Epithelial cell of esophagus (primary cell): ENCODE measurements around the gene PDP2.
"Not testable (repeated sequence)": the region's sequence is repeated elsewhere in the genome, so short reads cannot be mapped to it uniquely, and the experiment has no call there.

Experiments used
- DNase-seq: peaks from one replicate; pipeline ENCODE4 v3.0.0; 2010; ENCODE audit warnings: low read depth
- H3K4me3 ChIP-seq: 2 replicates; pipeline ENCODE4 v1.5.1; 2011; ENCODE audit warnings: mild to moderate bottlenecking, low read length, control low read depth
- TF ChIP-seq, protein P1 (sequence below): IDR thresholded peaks from 2 replicates; pipeline ENCODE4 v1.5.1; 2011; ENCODE audit warnings: low read depth, mild to moderate bottlenecking, low read length, control low read depth, inconsistent platforms; ENCODE audit not compliant: insufficient read depth; ENCODE audit errors: missing control alignments

The PDP2 gene

GRCh38 chr16:66934138-66934838 lies 54.0 kb downstream of the PDP2 start, which contains the start of gene CIAO2B:
TSS of gene CIAO2B (minus strand) at chr16:66934402. CDS start at chr16:66934364, 38 bp downstream.
- peak; percentile 85 for DNase-seq
- TF ChIP-seq, protein P1, sequence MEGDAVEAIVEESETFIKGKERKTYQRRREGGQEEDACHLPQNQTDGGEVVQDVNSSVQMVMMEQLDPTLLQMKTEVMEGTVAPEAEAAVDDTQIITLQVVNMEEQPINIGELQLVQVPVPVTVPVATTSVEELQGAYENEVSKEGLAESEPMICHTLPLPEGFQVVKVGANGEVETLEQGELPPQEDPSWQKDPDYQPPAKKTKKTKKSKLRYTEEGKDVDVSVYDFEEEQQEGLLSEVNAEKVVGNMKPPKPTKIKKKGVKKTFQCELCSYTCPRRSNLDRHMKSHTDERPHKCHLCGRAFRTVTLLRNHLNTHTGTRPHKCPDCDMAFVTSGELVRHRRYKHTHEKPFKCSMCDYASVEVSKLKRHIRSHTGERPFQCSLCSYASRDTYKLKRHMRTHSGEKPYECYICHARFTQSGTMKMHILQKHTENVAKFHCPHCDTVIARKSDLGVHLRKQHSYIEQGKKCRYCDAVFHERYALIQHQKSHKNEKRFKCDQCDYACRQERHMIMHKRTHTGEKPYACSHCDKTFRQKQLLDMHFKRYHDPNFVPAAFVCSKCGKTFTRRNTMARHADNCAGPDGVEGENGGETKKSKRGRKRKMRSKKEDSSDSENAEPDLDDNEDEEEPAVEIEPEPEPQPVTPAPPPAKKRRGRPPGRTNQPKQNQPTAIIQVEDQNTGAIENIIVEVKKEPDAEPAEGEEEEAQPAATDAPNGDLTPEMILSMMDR = no peak
- peak within 1 kb of the TSS; percentile 95 for H3K4me3 ChIP-seq

DNA sequence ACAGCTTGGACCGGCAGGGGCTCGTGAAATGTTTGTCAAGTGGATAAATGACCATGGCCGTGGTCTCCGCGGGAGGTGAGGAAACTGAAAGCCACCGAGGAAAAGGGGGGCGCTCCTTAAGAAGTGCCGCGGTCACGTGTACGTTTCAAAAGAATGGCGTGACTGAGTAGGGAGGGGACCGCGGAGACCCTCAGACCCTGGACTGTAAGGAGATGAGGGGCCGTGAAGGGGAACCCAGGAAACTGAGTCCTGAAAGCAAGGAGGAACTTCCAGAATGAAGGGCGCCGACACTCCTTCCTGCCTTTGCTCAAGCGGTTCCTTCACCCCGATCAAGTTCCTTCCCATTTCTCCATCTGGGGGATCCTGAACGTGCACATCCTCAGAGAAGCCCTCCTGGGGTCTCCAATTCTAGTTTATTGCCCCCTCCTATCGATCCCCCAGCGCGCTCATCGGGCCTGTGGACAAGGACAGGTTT lies 54.6 kb downstream of the PDP2 start:
- H3K4me3 ChIP-seq = peak overlapping the region; percentile 95
- DNase-seq = not testable (repeated sequence)

DNA sequence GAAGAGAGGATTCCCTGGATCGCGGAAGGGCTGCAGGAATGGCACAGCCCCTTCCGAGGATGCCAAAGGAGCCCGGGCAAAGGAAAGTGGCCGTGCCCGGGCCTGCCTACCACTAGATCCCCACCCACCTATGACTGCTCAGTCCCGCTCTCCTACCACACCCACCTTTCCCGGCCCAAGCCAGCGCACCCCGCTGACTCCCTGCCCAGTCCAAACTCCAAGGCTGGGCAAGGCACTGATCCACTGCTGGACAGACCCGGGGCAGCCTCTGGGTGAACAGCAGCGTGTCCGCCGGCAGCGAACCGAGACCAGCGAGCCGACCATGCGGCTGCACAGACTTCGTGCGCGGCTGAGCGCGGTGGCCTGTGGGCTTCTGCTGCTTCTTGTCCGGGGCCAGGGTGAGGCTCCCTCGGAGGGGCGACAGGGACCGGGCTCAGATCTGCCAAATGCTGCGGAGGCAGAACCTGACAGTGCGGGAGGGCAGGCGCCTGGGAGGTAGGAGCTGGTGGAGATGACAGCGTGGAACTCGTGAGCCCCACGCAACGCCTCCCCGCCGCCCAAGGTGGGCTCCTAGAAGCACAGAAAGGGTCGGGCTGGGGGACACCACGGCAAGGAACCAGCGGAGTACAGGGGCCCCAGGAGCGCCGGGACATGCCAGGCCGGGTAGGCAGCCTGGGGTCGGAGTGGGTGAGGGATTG lies 55.1 kb downstream of the PDP2 start, which contains the start of gene CES2:
TSS of gene CES2 (plus strand) at position 203 of the 698 bp plus-strand sequence. CDS start at position 323, 120 bp downstream.
- H3K4me3 ChIP-seq = peak within 1 kb of the TSS; percentile 95
- peak; percentile 90 for DNase-seq
- TF ChIP-seq, protein P1 = no peak

DNA sequence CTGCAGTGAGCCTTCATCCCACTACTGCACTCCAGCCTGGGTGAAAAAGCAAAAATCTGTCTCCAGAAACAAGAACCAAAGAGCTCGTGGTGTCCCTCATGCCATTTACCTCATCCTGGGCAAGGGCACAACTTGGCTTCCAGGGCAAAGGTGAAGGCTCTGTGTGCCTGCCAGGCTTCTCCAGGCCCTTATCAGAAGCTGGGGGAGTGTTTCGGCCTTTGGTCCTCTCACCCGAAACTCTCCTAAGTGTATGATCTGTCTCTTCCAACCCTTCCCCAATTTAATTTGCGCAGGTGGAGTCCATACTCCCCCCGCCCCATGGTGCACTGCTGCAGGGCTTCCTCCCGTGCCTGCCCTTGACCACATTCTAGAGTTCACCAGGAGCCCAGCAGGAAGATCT lies 56.1 kb downstream of the PDP2 start:
- H3K4me3 ChIP-seq = peak overlapping the region; percentile 95
- DNase-seq = no peak
- TF ChIP-seq, protein P1 = no peak

GRCh38 chr16:66936889-66937554 lies 56.7 kb downstream of the PDP2 start:
- peak overlapping the region; percentile 95 for H3K4me3 ChIP-seq
- TF ChIP-seq, protein P1 = no peak
- DNase-seq = no peak

GRCh38 chr16:66937725-66938337 lies 57.5 kb downstream of the PDP2 start:
- no peak for DNase-seq
- peak overlapping the region; percentile 95 for H3K4me3 ChIP-seq
- TF ChIP-seq, protein P1 = no peak

- no peak overlapping the region for H3K4me3 ChIP-seq
- TF ChIP-seq, protein P1 = no peak
- no peak for DNase-seq
Measured at GRCh38 chr16:66939366-66939765, 59.1 kb downstream of the PDP2 start.
